22Rv1 (cell line): ENCODE data around the gene ESRP2.

Experiments used
- CTCF ChIP-seq: fragments of 450-650 bp; IDR thresholded peaks from 2 replicates; pipeline ENCODE4 v1.5.1; 2017; ENCODE audit warnings: mild to moderate bottlenecking
- ZFX ChIP-seq: fragments of 450-650 bp; IDR thresholded peaks from 2 replicates; pipeline ENCODE4 v1.6.1; 2017; ENCODE audit warnings: antibody characterized with exemption, borderline replicate concordance

GRCh38 chr16:68257906-68258800 is 22.2 kb upstream of the ESRP2 start:
- TF ChIP-seq CTCF, result no peak
- no peak for TF ChIP-seq ZFX
